Esophagus squamous epithelium (tissue), 4 donors: ENCODE measurements around the gene WNT2B.

Source experiments
- POLR2A ChIP-seq, 4 donors: fragments of 450-650 bp; IDR thresholded peaks; one replicate each; pipeline ENCODE4 v1.6.1; 2017; ENCODE audit warnings: antibody characterized with exemption in 4 of 4, mild to moderate bottlenecking in 4 of 4, moderate library complexity in 3 of 4
- TF ChIP-seq, protein P1 (sequence below), 6 experiments: fragments of 450-650 bp in 4 of 6; fragments of 200-600 bp in 2 of 6; sonication (generic) in 2 of 6; IDR thresholded peaks; one replicate each; pipeline ENCODE4 v1.5.1; 2016 to 2019; ENCODE audit warnings: antibody characterized with exemption in 6 of 6, mild to moderate bottlenecking in 4 of 6, moderate library complexity in 4 of 6

GRCh38 chr1:112544751-112545150 is 36.0 kb downstream of the WNT2B start:
- TF ChIP-seq, protein P1, sequence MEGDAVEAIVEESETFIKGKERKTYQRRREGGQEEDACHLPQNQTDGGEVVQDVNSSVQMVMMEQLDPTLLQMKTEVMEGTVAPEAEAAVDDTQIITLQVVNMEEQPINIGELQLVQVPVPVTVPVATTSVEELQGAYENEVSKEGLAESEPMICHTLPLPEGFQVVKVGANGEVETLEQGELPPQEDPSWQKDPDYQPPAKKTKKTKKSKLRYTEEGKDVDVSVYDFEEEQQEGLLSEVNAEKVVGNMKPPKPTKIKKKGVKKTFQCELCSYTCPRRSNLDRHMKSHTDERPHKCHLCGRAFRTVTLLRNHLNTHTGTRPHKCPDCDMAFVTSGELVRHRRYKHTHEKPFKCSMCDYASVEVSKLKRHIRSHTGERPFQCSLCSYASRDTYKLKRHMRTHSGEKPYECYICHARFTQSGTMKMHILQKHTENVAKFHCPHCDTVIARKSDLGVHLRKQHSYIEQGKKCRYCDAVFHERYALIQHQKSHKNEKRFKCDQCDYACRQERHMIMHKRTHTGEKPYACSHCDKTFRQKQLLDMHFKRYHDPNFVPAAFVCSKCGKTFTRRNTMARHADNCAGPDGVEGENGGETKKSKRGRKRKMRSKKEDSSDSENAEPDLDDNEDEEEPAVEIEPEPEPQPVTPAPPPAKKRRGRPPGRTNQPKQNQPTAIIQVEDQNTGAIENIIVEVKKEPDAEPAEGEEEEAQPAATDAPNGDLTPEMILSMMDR (IDR thresholded peaks at IDR 0.05), result no peak
- TF ChIP-seq POLR2A (IDR thresholded peaks at IDR 0.05), result no peak
